A549 (cell line): ENCODE data around the gene NELFE. TPM values are rescaled to one million over a fixed set of nuclear protein-coding genes. Genes with fewer than 3 reads are reported as not detected.

Experiments
- ATAC-seq, 2 experiments: fragments of 200-7000 bp in 1 of 2; fragments of >200 bp in 1 of 2; cut with Nextera tagmentation in 1 of 2; cut with Tn5 transposase in 1 of 2; 3 replicates each; pipeline versions ENCODE4 v1.8.0 to v1.9.1; 2018 to 2020; ENCODE audit warnings: mild to moderate bottlenecking in 1 of 2, moderate library complexity in 1 of 2
- CTCF ChIA-PET: fragments of 300-600 bp; sonication (Branson Sonifier 250); formaldehyde crosslinking; extraction: SDS; loops from one replicate; lab custom pipeline; 2021; ENCODE audit warnings: antibody characterized with exemption, inconsistent platforms; lab: Yijun Ruan, JAX
- POLR2A ChIA-PET: fragments of 350-600 bp; formaldehyde crosslinking; extraction: SDS; loops from one replicate; lab custom pipeline; 2021; ENCODE audit warnings: antibody characterized with exemption, inconsistent platforms; lab: Yijun Ruan, JAX
- DNase-seq, 2 experiments: peaks; one replicate each; pipeline versions ENCODE4 v3.0.0 to v3.0.0-alpha.2; 2011 to 2016; ENCODE audit warnings: low read depth in 1 of 2, low spot score in 1 of 2
- FAIRE-seq: peaks from 2 replicates; lab custom pipeline; 2011; peaks lifted over from hg19 to GRCh38; lab: Jason Lieb, UNC
- H3K27ac ChIP-seq, 2 experiments: fragments of >200 bp; sonication (Bioruptor Twin); formaldehyde crosslinking; 3 replicates each; pipeline ENCODE4 v1.5.1; 2016 to 2017
- H3K4me1 ChIP-seq: fragments of >200 bp; sonication (Bioruptor Twin); formaldehyde crosslinking; 3 replicates; pipeline ENCODE4 v1.6.1; 2016
- H3K4me2 ChIP-seq: fragments of >200 bp; sonication (Bioruptor Twin); formaldehyde crosslinking; 3 replicates; pipeline ENCODE4 v1.6.1; 2016
- H3K4me3 ChIP-seq: fragments of >200 bp; sonication (Bioruptor Twin); formaldehyde crosslinking; 3 replicates; pipeline ENCODE4 v1.5.1; 2016
- H3K9me3 ChIP-seq: fragments of >200 bp; sonication (Bioruptor Twin); formaldehyde crosslinking; 3 replicates; pipeline ENCODE4 v1.6.1; 2016
- BCL3 ChIP-seq: fragments of >200 bp; sonication (Bioruptor Twin); formaldehyde crosslinking; IDR thresholded peaks from 3 replicates; pipeline ENCODE4 v1.6.1; 2016
- BHLHE40 ChIP-seq: IDR thresholded peaks from 2 replicates; pipeline ENCODE4 v1.6.1; 2012; ENCODE audit warnings: low read depth, low read length, inconsistent platforms
- CBX2 ChIP-seq: fragments of 200-600 bp; sonication (generic); IDR thresholded peaks from 2 replicates; pipeline ENCODE4 v1.6.1; 2016; ENCODE audit warnings: low read depth, mild to moderate bottlenecking, borderline replicate concordance
- CEBPB ChIP-seq, 2 experiments: fragments of >200 bp in 1 of 2; sonication (Bioruptor Twin) in 1 of 2; formaldehyde crosslinking in 1 of 2; IDR thresholded peaks; 2 replicates each; pipeline ENCODE4 v1.6.1; 2012 to 2016
- CTCF ChIP-seq: fragments of >200 bp; sonication (Bioruptor Twin); formaldehyde crosslinking; IDR thresholded peaks from 3 replicates; pipeline ENCODE4 v1.5.1; 2016
- HDAC2 ChIP-seq: fragments of 200-600 bp; sonication (generic); IDR thresholded peaks from 2 replicates; pipeline ENCODE4 v1.6.1; 2016
- HES2 ChIP-seq: fragments of >200 bp; sonication (Bioruptor Twin); formaldehyde crosslinking; IDR thresholded peaks from 2 replicates; pipeline ENCODE4 v1.6.1; 2016
- HMGXB4 ChIP-seq: fragments of 250-450 bp; sonication (Bioruptor Pico); IDR thresholded peaks from 2 replicates; pipeline ENCODE4 v1.5.0; 2021; ENCODE audit warnings: mild to moderate bottlenecking, moderate library complexity, borderline replicate concordance
- HOXA7 ChIP-seq: fragments of 250-450 bp; sonication (Bioruptor Pico); IDR thresholded peaks from 2 replicates; pipeline ENCODE4 v1.5.0; 2020; ENCODE audit warnings: mild to moderate bottlenecking, moderate library complexity
- HOXB13 ChIP-seq: fragments of 250-450 bp; sonication (Bioruptor Pico); IDR thresholded peaks from 2 replicates; pipeline ENCODE4 v1.5.0; 2020; ENCODE audit warnings: low read depth, mild to moderate bottlenecking, moderate library complexity
- HOXB5 ChIP-seq: fragments of 250-450 bp; sonication (Bioruptor Pico); IDR thresholded peaks from 2 replicates; pipeline ENCODE4 v1.5.0; 2020; ENCODE audit warnings: mild to moderate bottlenecking, moderate library complexity
- JUNB ChIP-seq: fragments of >200 bp; sonication (Bioruptor Twin); formaldehyde crosslinking; IDR thresholded peaks from 2 replicates; pipeline ENCODE4 v1.6.1; 2016
- MAFK ChIP-seq: fragments of 450-650 bp; IDR thresholded peaks from 2 replicates; pipeline ENCODE4 v1.6.1; 2014; ENCODE audit not compliant: partially characterized antibody
- MAZ ChIP-seq: fragments of 150-350 bp; IDR thresholded peaks from 2 replicates; pipeline ENCODE4 v1.6.1; 2014; ENCODE audit warnings: antibody characterized with exemption, low read depth, low read length, borderline replicate concordance
- NFE2L2 ChIP-seq: fragments of 150-350 bp; conservative IDR thresholded peaks from 2 replicates; pipeline ENCODE4 v1.6.1; 2014; ENCODE audit warnings: low read length
- NR3C1 ChIP-seq: fragments of >200 bp; sonication (Bioruptor Twin); formaldehyde crosslinking; IDR thresholded peaks from 3 replicates; pipeline ENCODE4 v1.6.1; 2017
- RAD21 ChIP-seq, 2 experiments: fragments of >200 bp in 1 of 2; sonication (Bioruptor Twin) in 1 of 2; formaldehyde crosslinking in 1 of 2; IDR thresholded peaks in 1 of 2; conservative IDR thresholded peaks in 1 of 2; 2 replicates in 1 of 2; 3 replicates in 1 of 2; pipeline ENCODE4 v1.6.1; 2012 to 2018; ENCODE audit warnings: inconsistent platforms in 1 of 2
- RCOR1 ChIP-seq: fragments of 150-350 bp; IDR thresholded peaks from 2 replicates; pipeline ENCODE4 v1.6.1; 2014; ENCODE audit warnings: antibody characterized with exemption, low read length, low read depth
- RNF2 ChIP-seq: fragments of 200-600 bp; sonication (generic); IDR thresholded peaks from 2 replicates; pipeline ENCODE4 v1.6.1; 2016; ENCODE audit warnings: low read depth, mild to moderate bottlenecking, antibody characterized with exemption, moderate library complexity, borderline replicate concordance
- SREBF2 ChIP-seq: fragments of 450-650 bp; IDR thresholded peaks from 2 replicates; pipeline ENCODE4 v1.6.1; 2014; ENCODE audit warnings: mild to moderate bottlenecking, moderate library complexity
- USF2 ChIP-seq: fragments of 450-650 bp; IDR thresholded peaks from 2 replicates; pipeline ENCODE4 v1.6.1; 2014; ENCODE audit warnings: antibody characterized with exemption
- WGBS: methylation state at CpG from one replicate; pipeline ENCODE4 v1.1.6; 2017; ENCODE audit errors: missing lambda C conversion rate; 5-methylcytosine and 5-hydroxymethylcytosine counted together
- polyA plus RNA-seq, 4 experiments: library from polyadenylated mRNA; depleted of rRNA in 3 of 4; stranded (reverse); fragments of >200 nt; fragmentation: RNase III in 1 of 4; extraction: RNeasy Plus Mini Kit Qiagen cat#74134 plus additional on column Dnase treatment in 1 of 4; gene quantifications; 2 replicates in 3 of 4; 3 replicates in 1 of 4; pipeline ENCODE4 v1.2.3, GENCODE V29; 2011 to 2017

Gene NELFE
- polyA plus RNA-seq, 2 of the 4 experiments (the other 2 are of a cell fraction): 64.2 to 72.4 TPM

GRCh38 chr6:31966997-31967925 is 8.5 kb upstream of the NELFE start:
- Histone ChIP-seq H3K9me3 (no peaks in the 10 kb centered on the region), H3K27ac (no peak overlapping the region), H3K4me1 (peaks cover 9% of the 10 kb centered on the region; the same call in 1 of the 3 replicates), H3K4me3 (no peak overlapping the region), H3K4me2 (no peak overlapping the region)
- ChIA-PET POLR2A (no interaction called here), CTCF (interaction anchor here (1.4 kb wide), 1 partner anchor 15 kb away, joined by 9 read pairs; no protein-coding TSS in a partner anchor)
- TF ChIP-seq CEBPB (IDR thresholded peaks at IDR 0.05) (no peak), HES2 (no peak), NFE2L2 (no peak), NR3C1 (no peak), BHLHE40 (no peak), BCL3 (no peak), HMGXB4 (CRISPR knock-in tag) (no peak), SREBF2 (no peak)
- ATAC-seq (no peak), DNase-seq (no peak), FAIRE-seq (no peak)
- WGBS: 90% methylated on average over 10 of the region's 10 CpGs

- H3K4me2 ChIP-seq: no peak overlapping the region
- no peak for TF ChIP-seq MAFK
- no peak for TF ChIP-seq CBX2
- TF ChIP-seq RAD21 (conservative IDR thresholded peaks at IDR 0.05 in 1 of 2, IDR thresholded peaks at IDR 0.05 in 1 of 2): no peak
- TF ChIP-seq RNF2: no peak
- no peak for TF ChIP-seq RCOR1
- TF ChIP-seq USF2: no peak
- TF ChIP-seq, all 56 proteins: peak for 0
- FAIRE-seq (no peak), DNase-seq (no peak), ATAC-seq (no peak)
- 93% methylated on average over 7 of the region's 7 CpGs for WGBS
- ChIA-PET POLR2A (no interaction called here), CTCF (interaction anchor here (1.2 to 1.4 kb wide), 2 partner anchors 14 to 368 kb away, joined by 3 to 9 read pairs; no protein-coding TSS in a partner anchor)
- H3K4me1 ChIP-seq: peaks cover 9% of the 10 kb centered on the region; the same call in 1 of the 3 replicates
- no peak overlapping the region for H3K27ac ChIP-seq
- H3K9me3 ChIP-seq: no peaks in the 10 kb centered on the region
- no peak overlapping the region for H3K4me3 ChIP-seq
These were observed 7.7 kb upstream of the NELFE start for GRCh38 chr6:31966506-31966905.

GRCh38 chr6:31965700-31966099 is 6.9 kb upstream of the NELFE start:
- TF ChIP-seq HOXA7 (CRISPR knock-in tag) (no peak), HOXB13 (CRISPR knock-in tag) (no peak), NFE2L2 (no peak), CTCF (no peak), JUNB (no peak), HDAC2 (no peak), MAZ (no peak), HOXB5 (CRISPR knock-in tag) (no peak)
- ChIA-PET CTCF (interaction anchor here (0.6 to 1.4 kb wide), 4 partner anchors 14 to 367 kb away, joined by 3 to 9 read pairs (median 3); no protein-coding TSS in a partner anchor), POLR2A (no interaction called here)
- Histone ChIP-seq H3K27ac (no peak overlapping the region), H3K4me2 (no peak overlapping the region), H3K4me3 (no peak overlapping the region), H3K4me1 (peaks cover 4% of the 10 kb centered on the region; the same call in 1 of the 3 replicates), H3K9me3 (no peaks in the 10 kb centered on the region)
- FAIRE-seq (no peak), DNase-seq (no peak), ATAC-seq (no peak)
- 95% methylated on average over 11 of the region's 13 CpGs for WGBS
